ENCODE results near the gene CHMP6. TPM values are rescaled to one million over a fixed set of nuclear protein-coding genes. Genes with fewer than 3 reads are reported as not detected.
"Not testable (repeated sequence)": the region's sequence is repeated elsewhere in the genome, so short reads cannot be mapped to it uniquely, and the experiment has no call there.

The CHMP6 gene
- total and polyA plus RNA-seq, 4 experiments from 2014 or later, result 36.7 to 48.7 (median 41.9) TPM

DNA sequence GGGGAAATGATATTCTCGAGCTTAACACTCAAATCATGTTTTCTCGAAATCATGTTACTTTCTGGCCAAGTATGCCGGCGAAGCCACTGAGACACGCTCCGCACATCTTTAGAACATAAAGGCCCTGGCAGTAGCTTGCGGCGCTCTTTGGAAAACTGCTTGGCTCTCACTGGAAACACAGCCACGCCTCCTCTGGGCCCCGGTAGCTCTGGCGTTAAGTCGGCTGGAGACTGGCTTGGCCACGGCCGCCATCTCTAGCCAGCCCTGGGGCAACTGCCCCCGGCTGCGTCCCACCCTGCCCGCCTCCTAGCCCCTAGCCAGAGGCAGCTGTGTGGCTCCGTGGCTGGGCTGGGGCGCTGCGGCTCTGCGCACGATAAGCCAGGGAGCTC lies 34.1 kb downstream of the CHMP6 start:
- no peak overlapping the region for H3K27ac ChIP-seq (ENCODE audit: low read depth, low read length)
- intact Hi-C loops (cut with micrococcal nuclease), result no loop called here
- H3K4me1 Mint-ChIP-seq, result peaks cover 6 to 11% (median 8%) of the 10 kb centered on the region in 4 donors
- no peak overlapping the region for H3K4me3 Mint-ChIP-seq
- peaks cover 0 to 2% of the 10 kb centered on the region in 2 donors for H3K36me3 Mint-ChIP-seq
- POLR2A ChIA-PET (ENCODE audit: partially characterized antibody), result interaction anchor here (1.2 kb wide), 1 partner anchor 8 kb away, joined by 5 read pairs; no protein-coding TSS in a partner anchor
- peaks cover 8% of the 10 kb centered on the region for H3K4me1 ChIP-seq (ENCODE audit: insufficient read depth, low read length)
- H3K27me3 Mint-ChIP-seq, result peaks cover 7 to 14% of the 10 kb centered on the region in 2 donors
- no peaks in the 10 kb centered on the region for H3K36me3 ChIP-seq (ENCODE audit: insufficient read depth, low read length)
- H3K4me3 ChIP-seq (ENCODE audit: low read length in 2 of 2), result no peak overlapping the region
- H3K27ac Mint-ChIP-seq, result no peak overlapping the region
- no peaks in the 10 kb centered on the region for H3K9me3 ChIP-seq (ENCODE audit: control insufficient read depth in 1 of 2, low read length in 2 of 2)
- DNase-seq, result no peak
- H3K27me3 ChIP-seq (ENCODE audit: insufficient read depth, low read length), result no peaks in the 10 kb centered on the region
- CTCF ChIA-PET (ENCODE audit: partially characterized antibody), result interaction anchor here (1.0 to 4.1 kb wide), 7 partner anchors 8 to 89 kb away, joined by 3 to 15 read pairs (median 3); no protein-coding TSS in a partner anchor
- no peaks in the 10 kb centered on the region for H3K9me3 Mint-ChIP-seq

DNA sequence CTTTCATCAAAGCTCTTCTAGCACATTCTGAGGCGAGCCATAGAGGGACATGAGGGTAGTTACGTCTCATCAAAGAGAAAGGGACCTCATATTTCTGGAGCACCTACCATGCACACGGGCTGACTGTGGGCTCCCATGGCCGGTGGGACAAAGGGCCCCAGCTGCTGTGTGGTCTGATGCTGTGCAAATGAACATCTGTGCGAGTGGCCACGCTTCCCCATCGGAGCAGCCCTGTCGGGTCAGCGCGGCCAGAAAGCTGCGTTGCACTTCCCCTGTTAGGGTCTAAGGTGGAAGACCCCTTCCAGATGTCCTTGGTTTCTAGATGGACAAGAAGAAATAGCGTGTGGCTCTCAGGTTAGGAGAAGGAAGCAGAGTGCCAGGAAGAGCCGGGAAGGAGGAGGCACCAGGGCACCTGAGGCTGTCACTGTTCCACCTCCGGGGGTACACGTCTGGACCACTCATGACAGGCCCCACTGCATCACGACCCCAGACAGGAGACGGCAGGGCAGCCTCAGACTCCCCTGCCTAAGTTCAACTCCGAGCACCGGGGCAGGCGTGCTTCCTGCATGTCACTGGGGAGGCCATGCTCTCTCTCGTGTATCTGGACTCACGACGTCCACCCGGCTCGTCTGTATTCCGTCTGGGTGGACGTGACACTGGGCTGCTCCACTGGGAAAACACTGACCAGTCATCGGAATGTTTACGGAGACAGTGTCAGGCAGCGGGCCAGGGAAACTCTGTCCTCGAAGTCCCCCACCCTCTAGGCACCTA lies 34.8 kb downstream of the CHMP6 start:
- Histone ChIP-seq H3K36me3 (ENCODE audit: insufficient read depth, low read length) (no peaks in the 10 kb centered on the region), H3K4me1 (ENCODE audit: insufficient read depth, low read length) (peaks cover 8% of the 10 kb centered on the region), H3K27me3 (ENCODE audit: insufficient read depth, low read length) (no peaks in the 10 kb centered on the region), H3K4me3 (ENCODE audit: low read length in 2 of 2) (no peak overlapping the region), H3K9me3 (ENCODE audit: control insufficient read depth in 1 of 2, low read length in 2 of 2) (no peaks in the 10 kb centered on the region), H3K27ac (ENCODE audit: low read depth, low read length) (no peak overlapping the region)
- Mint-ChIP-seq H3K27me3 (peaks cover 7 to 14% of the 10 kb centered on the region in 2 donors), H3K4me1 (peaks cover 6 to 11% (median 8%) of the 10 kb centered on the region in 4 donors), H3K36me3 (peaks cover 0 to 2% of the 10 kb centered on the region in 2 donors), H3K9me3 (no peaks in the 10 kb centered on the region), H3K4me3 (no peak overlapping the region), H3K27ac (no peak overlapping the region)
- CTCF ChIA-PET (ENCODE audit: partially characterized antibody), result interaction anchor here (1.0 to 4.1 kb wide), 5 partner anchors 9 to 76 kb away, joined by 3 to 15 read pairs (median 3); no protein-coding TSS in a partner anchor
- POLR2A ChIA-PET (ENCODE audit: partially characterized antibody), result interaction anchor here (1.2 kb wide), 1 partner anchor 9 kb away, joined by 5 read pairs; no protein-coding TSS in a partner anchor
- DNase-seq, result no peak
- intact Hi-C loops (cut with micrococcal nuclease), result no loop called here

DNA sequence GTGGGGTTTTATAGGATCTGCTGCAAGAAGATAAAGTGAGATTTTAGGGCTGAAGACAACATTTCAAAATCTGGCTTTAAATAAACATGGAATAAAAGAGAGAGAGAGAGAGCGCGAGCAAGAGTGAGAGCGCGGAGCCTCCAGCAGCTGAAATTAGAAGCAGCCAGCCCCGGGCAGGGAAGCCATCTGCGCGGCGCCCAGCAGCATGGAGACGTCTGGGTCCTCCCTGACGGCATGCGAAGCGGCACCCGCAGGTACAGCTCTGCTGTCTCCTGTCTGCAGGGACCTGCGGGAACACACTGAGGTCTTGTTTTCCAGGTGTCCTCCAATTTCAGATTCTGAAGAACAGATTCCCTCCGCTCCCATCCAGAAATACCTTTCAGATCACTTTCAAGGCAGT lies 35.4 kb downstream of the CHMP6 start:
- H3K9me3 ChIP-seq (ENCODE audit: control insufficient read depth in 1 of 2, low read length in 2 of 2), result no peaks in the 10 kb centered on the region
- POLR2A ChIA-PET (ENCODE audit: partially characterized antibody), result no interaction called here
- Mint-ChIP-seq H3K27me3 (peaks cover 7 to 14% of the 10 kb centered on the region in 2 donors), H3K36me3 (peaks cover 0 to 2% of the 10 kb centered on the region in 2 donors), H3K4me3 (no peak overlapping the region), H3K27ac (no peak overlapping the region), H3K9me3 (no peaks in the 10 kb centered on the region), H3K4me1 (peaks cover 6 to 11% (median 8%) of the 10 kb centered on the region in 4 donors)
- H3K36me3 ChIP-seq (ENCODE audit: insufficient read depth, low read length), result no peaks in the 10 kb centered on the region
- intact Hi-C loops (cut with micrococcal nuclease), result no loop called here
- H3K4me3 ChIP-seq (ENCODE audit: low read length in 2 of 2), result no peak overlapping the region
- no peak for DNase-seq
- no peaks in the 10 kb centered on the region for H3K27me3 ChIP-seq (ENCODE audit: insufficient read depth, low read length)
- no peak overlapping the region for H3K27ac ChIP-seq (ENCODE audit: low read depth, low read length)
- peaks cover 8% of the 10 kb centered on the region for H3K4me1 ChIP-seq (ENCODE audit: insufficient read depth, low read length)
- CTCF ChIA-PET (ENCODE audit: partially characterized antibody), result no interaction called here

DNA sequence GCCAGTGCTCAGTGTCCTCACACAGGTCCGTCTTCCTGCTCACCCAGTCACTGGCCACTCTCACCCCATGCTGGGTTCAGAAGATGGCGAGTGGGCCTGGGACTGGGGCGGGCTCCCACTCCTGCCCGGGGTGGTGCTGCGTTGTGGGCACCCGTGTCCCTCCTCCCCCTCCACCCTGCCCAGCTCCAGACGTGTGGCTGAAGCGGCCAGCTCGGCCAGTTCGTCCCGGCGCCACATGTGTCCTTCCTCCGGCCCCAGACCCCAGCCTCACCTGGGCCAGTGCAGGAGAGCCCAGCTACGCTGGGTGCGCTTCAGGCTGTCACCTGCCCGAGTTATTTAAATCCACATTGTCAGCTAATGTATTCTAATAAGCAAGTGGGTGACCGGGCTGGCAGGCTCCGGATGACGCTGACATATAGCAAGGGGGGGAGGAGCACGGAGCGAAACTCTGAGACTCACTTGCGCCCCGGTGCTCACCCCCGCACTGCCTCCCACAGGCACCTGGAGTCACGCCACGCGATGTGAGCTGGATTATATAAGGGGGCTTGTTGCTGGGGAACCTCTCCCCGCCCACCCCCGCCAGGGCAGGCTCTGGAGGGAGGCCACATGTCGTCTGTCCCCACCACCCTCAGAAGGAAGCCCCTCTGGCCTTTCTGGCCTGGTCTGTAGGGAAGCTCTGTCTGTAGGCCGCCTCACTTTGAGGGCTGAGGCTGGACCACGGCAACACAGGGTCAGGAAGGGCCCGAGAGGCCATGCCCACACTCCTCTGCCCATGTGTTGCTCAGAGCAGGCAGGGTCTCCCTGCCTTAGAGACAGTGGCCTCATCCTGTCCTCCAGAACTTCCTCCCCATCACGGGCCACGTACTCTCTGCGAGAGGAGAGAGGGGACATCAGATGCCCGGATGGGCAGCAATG lies 36.2 kb downstream of the CHMP6 start:
- intact Hi-C loops (cut with micrococcal nuclease), result no loop called here
- H3K27me3 ChIP-seq (ENCODE audit: insufficient read depth, low read length), result no peaks in the 10 kb centered on the region
- H3K36me3 ChIP-seq (ENCODE audit: insufficient read depth, low read length), result no peaks in the 10 kb centered on the region
- Mint-ChIP-seq H3K27me3 (peaks cover 7 to 14% of the 10 kb centered on the region in 2 donors), H3K36me3 (peaks cover 0 to 2% of the 10 kb centered on the region in 2 donors), H3K9me3 (no peaks in the 10 kb centered on the region), H3K4me1 (peaks cover 6 to 9% (median 8%) of the 10 kb centered on the region in 4 donors), H3K27ac (no peak overlapping the region), H3K4me3 (no peak overlapping the region)
- ChIA-PET POLR2A (ENCODE audit: partially characterized antibody) (no interaction called here), CTCF (ENCODE audit: partially characterized antibody) (no interaction called here)
- no peak overlapping the region for H3K27ac ChIP-seq (ENCODE audit: low read depth, low read length)
- no peak overlapping the region for H3K4me3 ChIP-seq (ENCODE audit: low read length in 2 of 2)
- no peak for DNase-seq
- H3K9me3 ChIP-seq (ENCODE audit: control insufficient read depth in 1 of 2, low read length in 2 of 2), result no peaks in the 10 kb centered on the region
- H3K4me1 ChIP-seq (ENCODE audit: insufficient read depth, low read length), result peaks cover 11% of the 10 kb centered on the region

DNA sequence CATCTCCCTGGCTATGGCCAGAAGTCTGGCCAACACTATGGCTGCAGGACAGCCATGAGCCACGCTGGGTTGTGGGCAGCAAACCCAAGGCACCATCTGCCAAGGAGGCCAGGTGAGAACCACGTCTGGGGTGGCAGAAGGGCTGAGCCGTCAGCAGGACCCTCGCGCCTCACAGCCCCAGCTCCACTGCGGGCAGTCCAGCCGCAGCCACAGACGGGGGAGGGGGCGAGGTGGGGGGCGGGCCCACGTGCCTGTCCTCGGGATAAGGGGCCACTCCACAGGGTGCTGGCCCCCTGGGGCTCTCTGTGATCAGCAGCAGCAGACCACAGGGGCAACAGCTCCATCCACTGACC lies 36.8 kb downstream of the CHMP6 start:
- intact Hi-C loops (cut with micrococcal nuclease), result no loop called here
- ChIA-PET CTCF (ENCODE audit: partially characterized antibody) (no interaction called here), POLR2A (ENCODE audit: partially characterized antibody) (interaction anchor here (0.6 kb wide), 1 partner anchor 82 kb away, joined by 3 read pairs; no protein-coding TSS in a partner anchor)
- no peaks in the 10 kb centered on the region for H3K9me3 Mint-ChIP-seq
- Histone ChIP-seq H3K9me3 (ENCODE audit: control insufficient read depth in 1 of 2, low read length in 2 of 2) (no peaks in the 10 kb centered on the region), H3K27ac (ENCODE audit: low read depth, low read length) (no peak overlapping the region), H3K36me3 (ENCODE audit: insufficient read depth, low read length) (no peaks in the 10 kb centered on the region), H3K4me3 (ENCODE audit: low read length in 2 of 2) (no peak overlapping the region), H3K27me3 (ENCODE audit: insufficient read depth, low read length) (no peaks in the 10 kb centered on the region), H3K4me1 (ENCODE audit: insufficient read depth, low read length) (peaks cover 8% of the 10 kb centered on the region)
- H3K36me3 Mint-ChIP-seq, result peaks cover 0 to 2% of the 10 kb centered on the region in 2 donors
- H3K4me1 Mint-ChIP-seq, result peaks cover 6 to 12% (median 9%) of the 10 kb centered on the region in 4 donors
- H3K27me3 Mint-ChIP-seq, result peaks cover 7 to 17% of the 10 kb centered on the region in 2 donors
- no peak overlapping the region for H3K4me3 Mint-ChIP-seq
- DNase-seq, result no peak
- no peak overlapping the region for H3K27ac Mint-ChIP-seq

DNA sequence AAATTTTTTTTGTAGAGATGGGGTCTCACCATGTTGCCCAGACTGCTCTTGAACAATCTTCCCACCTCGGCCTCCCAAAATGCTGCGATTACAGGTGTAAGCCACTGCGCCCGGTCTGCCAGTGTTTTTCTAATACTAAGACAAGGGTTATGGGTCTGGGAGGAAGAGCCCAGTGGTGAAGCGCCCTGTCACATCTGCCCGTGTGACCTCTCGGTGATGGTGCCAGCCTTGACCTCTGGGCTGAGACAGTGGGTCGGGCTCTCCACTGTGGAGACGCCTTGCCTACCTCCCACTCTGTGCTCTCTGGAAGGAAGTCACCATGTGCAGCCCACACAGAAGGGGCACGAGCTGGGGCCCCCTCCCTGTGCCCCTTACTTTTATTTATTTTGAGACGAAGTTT lies 38.2 kb downstream of the CHMP6 start:
- no peak for DNase-seq
- no peak overlapping the region for H3K27ac ChIP-seq (ENCODE audit: low read depth, low read length)
- intact Hi-C loops (cut with micrococcal nuclease), result no loop called here
- no peak overlapping the region for H3K4me3 ChIP-seq (ENCODE audit: low read length in 2 of 2)
- Mint-ChIP-seq H3K4me3 (no peak overlapping the region), H3K9me3 (no peaks in the 10 kb centered on the region), H3K27ac (no peak overlapping the region), H3K27me3 (peaks cover 7 to 14% of the 10 kb centered on the region in 2 donors), H3K4me1 (peaks cover 7 to 15% (median 11%) of the 10 kb centered on the region in 4 donors), H3K36me3 (no peaks in the 10 kb centered on the region)
- H3K4me1 ChIP-seq (ENCODE audit: insufficient read depth, low read length), result peaks cover 13% of the 10 kb centered on the region
- CTCF ChIA-PET (ENCODE audit: partially characterized antibody), result no interaction called here
- no peaks in the 10 kb centered on the region for H3K27me3 ChIP-seq (ENCODE audit: insufficient read depth, low read length)
- H3K36me3 ChIP-seq (ENCODE audit: insufficient read depth, low read length), result no peaks in the 10 kb centered on the region
- no peaks in the 10 kb centered on the region for H3K9me3 ChIP-seq (ENCODE audit: control insufficient read depth in 1 of 2, low read length in 2 of 2)
- POLR2A ChIA-PET (ENCODE audit: partially characterized antibody), result no interaction called here

DNA sequence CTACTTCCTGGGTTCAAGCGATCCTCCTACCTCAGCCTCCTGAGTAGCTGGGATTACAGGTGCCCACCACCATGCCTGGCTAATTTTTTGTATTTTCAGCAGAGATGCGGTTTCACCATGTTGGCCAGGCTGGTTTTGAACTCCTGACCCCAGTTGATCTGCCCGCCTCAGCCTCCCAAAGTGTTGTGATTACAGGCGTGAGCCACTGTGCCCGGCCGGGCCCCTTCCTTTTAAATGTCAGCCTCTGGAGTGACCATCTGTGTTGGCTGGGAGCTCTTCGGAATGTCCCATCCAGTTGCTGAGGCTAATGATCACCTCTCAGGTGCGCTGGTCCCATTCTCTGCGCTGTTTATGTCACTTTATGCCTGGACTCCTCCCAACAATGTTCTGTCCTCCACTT lies 38.7 kb downstream of the CHMP6 start:
- H3K27me3 ChIP-seq (ENCODE audit: insufficient read depth, low read length); POLR2A ChIA-PET (ENCODE audit: partially characterized antibody); CTCF ChIA-PET (ENCODE audit: partially characterized antibody); H3K27ac Mint-ChIP-seq; H3K36me3 Mint-ChIP-seq; H3K27ac ChIP-seq (ENCODE audit: low read depth, low read length); intact Hi-C loops (cut with micrococcal nuclease); H3K4me3 ChIP-seq (ENCODE audit: low read length in 2 of 2); H3K9me3 Mint-ChIP-seq; H3K9me3 ChIP-seq (ENCODE audit: control insufficient read depth in 1 of 2, low read length in 2 of 2); H3K36me3 ChIP-seq (ENCODE audit: insufficient read depth, low read length); H3K4me3 Mint-ChIP-seq; DNase-seq: not testable (repeated sequence)
- H3K4me1 ChIP-seq (ENCODE audit: insufficient read depth, low read length), result peaks cover 13% of the 10 kb centered on the region
- peaks cover 7 to 15% of the 10 kb centered on the region in 2 donors for H3K27me3 Mint-ChIP-seq
- H3K4me1 Mint-ChIP-seq, result peaks cover 7 to 20% (median 11%) of the 10 kb centered on the region in 4 donors
